Upper lobe of right lung (tissue), 1 donor: ENCODE results near the gene CERK. TPM values are rescaled to one million over a fixed set of nuclear protein-coding genes. Genes with fewer than 3 reads are reported as not detected.

Experiments used
- ATAC-seq: fragments of 200-7000 bp; cut with Tn5 transposase; one replicate; pipeline ENCODE4 v1.9.1; 2020; ENCODE audit warnings: mild to moderate bottlenecking, moderate library complexity
- DNase-seq: peaks from one replicate; pipeline ENCODE4 v3.0.0-alpha.2; 2020
- H3K27ac ChIP-seq: fragments of 200-600 bp; one replicate; pipeline ENCODE4 v1.8.0; 2022
- H3K27me3 ChIP-seq: fragments of 200-600 bp; one replicate; pipeline ENCODE4 v1.8.0; 2022; ENCODE audit warnings: mild to moderate bottlenecking
- H3K36me3 ChIP-seq: fragments of 200-600 bp; one replicate; pipeline ENCODE4 v1.8.0; 2022
- H3K4me1 ChIP-seq: fragments of 200-600 bp; one replicate; pipeline ENCODE4 v1.8.0; 2022
- H3K4me3 ChIP-seq: fragments of 200-600 bp; one replicate; pipeline ENCODE4 v1.8.0; 2022; ENCODE audit warnings: mild to moderate bottlenecking
- H3K9me3 ChIP-seq: fragments of 200-600 bp; one replicate; pipeline ENCODE4 v1.8.0; 2022
- CTCF ChIP-seq: fragments of 200-600 bp; IDR thresholded peaks from one replicate; pipeline ENCODE4 v1.8.0; 2022; ENCODE audit warnings: antibody characterized with exemption
- intact Hi-C: fragments of 100-400 bp; cut with DNase I; formaldehyde crosslinking; loops from one replicate; pipeline ENCODE4 v1.11.0; 2022
- total RNA-seq: library from RNA; stranded (reverse); fragmentation: NEBNext Ultra II Directional; extraction: Animal tissue kit (Norgen Biotek cat#: 25700); gene quantifications from one replicate; pipeline ENCODE4 v1.2.1, GENCODE V29; 2021
- donor health status: DM: no; HTN: yes; CAD: no; lungs with severe emphysema.

CERK gene
- total RNA-seq, 1 donor from 2014 or later, result 28.1 TPM

- H3K9me3 ChIP-seq, result no peaks in the 10 kb centered on the region
- no peak for DNase-seq
- no peak for TF ChIP-seq CTCF
- intact Hi-C loops, result no loop called here
- no peaks in the 10 kb centered on the region for H3K27me3 ChIP-seq
- no peak for ATAC-seq
- H3K27ac ChIP-seq, result no peak overlapping the region
- no peak overlapping the region for H3K4me3 ChIP-seq
- H3K36me3 ChIP-seq, result peaks cover 8% of the 10 kb centered on the region
- no peaks in the 10 kb centered on the region for H3K4me1 ChIP-seq
These were observed 78.8 kb downstream of the CERK start for GRCh38 chr22:46659059-46659790.

- H3K4me1 ChIP-seq, result peaks cover 2% of the 10 kb centered on the region
- H3K9me3 ChIP-seq, result no peaks in the 10 kb centered on the region
- TF ChIP-seq CTCF, result no peak
- H3K27ac ChIP-seq, result no peak overlapping the region
- peaks cover 4% of the 10 kb centered on the region for H3K36me3 ChIP-seq
- intact Hi-C loops, result no loop called here
- no peak overlapping the region for H3K4me3 ChIP-seq
- DNase-seq, result no peak
- ATAC-seq, result no peak
- no peaks in the 10 kb centered on the region for H3K27me3 ChIP-seq
These were observed 79.8 kb downstream of the CERK start for GRCh38 chr22:46657996-46658947.

GRCh38 chr22:46657655-46657953 is 80.4 kb downstream of the CERK start:
- DNase-seq, result no peak
- Histone ChIP-seq H3K27me3 (no peaks in the 10 kb centered on the region), H3K4me1 (peaks cover 5% of the 10 kb centered on the region), H3K9me3 (no peaks in the 10 kb centered on the region), H3K4me3 (no peak overlapping the region), H3K27ac (no peak overlapping the region), H3K36me3 (no peaks in the 10 kb centered on the region)
- intact Hi-C loops, result no loop called here
- no peak for TF ChIP-seq CTCF
- no peak for ATAC-seq

GRCh38 chr22:46656856-46657654 is 81.0 kb downstream of the CERK start:
- DNase-seq, result no peak
- H3K36me3 ChIP-seq, result no peaks in the 10 kb centered on the region
- H3K27ac ChIP-seq, result no peak overlapping the region
- H3K4me1 ChIP-seq, result peaks cover 5% of the 10 kb centered on the region
- H3K9me3 ChIP-seq, result no peaks in the 10 kb centered on the region
- no peak for ATAC-seq
- no peak for TF ChIP-seq CTCF
- no peaks in the 10 kb centered on the region for H3K27me3 ChIP-seq
- H3K4me3 ChIP-seq, result no peak overlapping the region
- intact Hi-C loops, result no loop called here

GRCh38 chr22:46655861-46656608 is 82.0 kb downstream of the CERK start:
- H3K36me3 ChIP-seq, result no peaks in the 10 kb centered on the region
- H3K27ac ChIP-seq, result no peak overlapping the region
- no peaks in the 10 kb centered on the region for H3K27me3 ChIP-seq
- no peak for TF ChIP-seq CTCF
- H3K9me3 ChIP-seq, result no peaks in the 10 kb centered on the region
- intact Hi-C loops, result no loop called here
- no peak for ATAC-seq
- H3K4me3 ChIP-seq, result no peak overlapping the region
- H3K4me1 ChIP-seq, result peaks cover 5% of the 10 kb centered on the region
- DNase-seq, result no peak
